Measurements from ENCODE around the gene CIBAR2. TPM values are rescaled to one million over a fixed set of nuclear protein-coding genes. Genes with fewer than 3 reads are reported as not detected.

Gene CIBAR2
- total and polyA plus RNA-seq, 10 of the 15 experiments (the other 5 are each of a cell fraction or from before 2014, with no cell fraction given) = 0.05 to 0.16 (median 0.07) TPM; not detected in 7

DNA sequence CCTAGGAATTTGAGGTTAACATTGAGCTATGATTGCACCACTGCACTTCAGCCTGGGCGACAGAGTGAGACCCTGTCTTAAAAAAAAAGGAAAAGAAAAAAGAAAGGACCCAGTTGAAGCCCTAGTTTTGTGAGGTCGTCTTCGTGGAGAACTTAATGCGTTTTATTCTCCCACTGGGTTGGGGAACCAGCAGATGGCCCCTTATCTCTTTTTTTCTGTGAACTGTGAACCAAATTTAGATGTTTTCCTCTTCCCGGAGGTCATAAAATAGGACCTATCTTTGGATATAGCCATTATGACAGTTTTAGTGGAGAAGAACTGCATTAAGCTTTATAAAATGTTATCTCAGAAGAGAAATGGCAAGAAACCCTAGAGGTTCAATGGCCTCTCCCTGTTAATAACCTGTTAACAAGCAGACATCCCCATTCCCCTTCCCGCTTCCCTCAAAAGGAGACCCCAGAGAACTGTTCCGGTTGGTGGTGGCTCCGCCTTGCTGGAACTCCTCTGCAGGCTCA, 61.1 kb downstream of the CIBAR2 start:
- 84% methylated on average over 8 of the region's 8 CpGs for WGBS (ENCODE audit: insufficient coverage, insufficient replicate concordance, low lambda C conversion rate, missing lambda C conversion rate)
- H3K9me3 ChIP-seq (replicated peaks; ENCODE audit: control insufficient read depth, insufficient read depth, low read length) = no peaks in the 10 kb centered on the region
- DNase-seq (ENCODE audit: low read depth, low spot score) = no peak
- H3K9ac ChIP-seq (ENCODE audit: control insufficient read depth, insufficient read depth, low read length) = no peak overlapping the region
- POLR2A ChIA-PET = no interaction called here
- no peak overlapping the region for H3K4me3 ChIP-seq
- no peaks in the 10 kb centered on the region for H4K20me1 ChIP-seq (ENCODE audit: control insufficient read depth, insufficient read depth)
- peaks cover 14% of the 10 kb centered on the region for H3K4me1 ChIP-seq (ENCODE audit: control insufficient read depth, insufficient read depth, low read length)
- RAD21 ChIA-PET (ENCODE audit: unreplicated experiment) = no interaction called here
- H3K27ac ChIP-seq (ENCODE audit: control insufficient read depth, insufficient read depth) = no peak overlapping the region
- in situ Hi-C loops (cut with MboI) (no loop called here), intact Hi-C loops (cut with micrococcal nuclease; ENCODE audit: unreplicated experiment) (no loop called here)
- H3K4me2 ChIP-seq (ENCODE audit: control insufficient read depth, insufficient read depth) = no peak overlapping the region
- TF ChIP-seq NFYA (IDR thresholded peaks at IDR 0.05; ENCODE audit: borderline replicate concordance, low read depth, low read length) (no peak), SMAD5 (IDR thresholded peaks at IDR 0.05; ENCODE audit: low read depth) (no peak), ZNF207 (IDR thresholded peaks at IDR 0.05; ENCODE audit: borderline replicate concordance) (no peak), USF1 (IDR thresholded peaks at IDR 0.05; ENCODE audit: borderline replicate concordance, extremely low read length, insufficient read depth, low read depth, low read length) (no peak), ASH2L (IDR thresholded peaks at IDR 0.05; ENCODE audit: borderline replicate concordance, low read depth) (no peak), RUNX3 (IDR thresholded peaks at IDR 0.05; ENCODE audit: low read length) (no peak), MEF2A (IDR thresholded peaks at IDR 0.05; ENCODE audit: insufficient read depth, low read depth, low read length) (no peak)
- TF ChIP-seq, protein P1, sequence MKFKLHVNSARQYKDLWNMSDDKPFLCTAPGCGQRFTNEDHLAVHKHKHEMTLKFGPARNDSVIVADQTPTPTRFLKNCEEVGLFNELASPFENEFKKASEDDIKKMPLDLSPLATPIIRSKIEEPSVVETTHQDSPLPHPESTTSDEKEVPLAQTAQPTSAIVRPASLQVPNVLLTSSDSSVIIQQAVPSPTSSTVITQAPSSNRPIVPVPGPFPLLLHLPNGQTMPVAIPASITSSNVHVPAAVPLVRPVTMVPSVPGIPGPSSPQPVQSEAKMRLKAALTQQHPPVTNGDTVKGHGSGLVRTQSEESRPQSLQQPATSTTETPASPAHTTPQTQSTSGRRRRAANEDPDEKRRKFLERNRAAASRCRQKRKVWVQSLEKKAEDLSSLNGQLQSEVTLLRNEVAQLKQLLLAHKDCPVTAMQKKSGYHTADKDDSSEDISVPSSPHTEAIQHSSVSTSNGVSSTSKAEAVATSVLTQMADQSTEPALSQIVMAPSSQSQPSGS (IDR thresholded peaks at IDR 0.05; ENCODE audit: low read length) = no peak
- TF ChIP-seq, protein P2, sequence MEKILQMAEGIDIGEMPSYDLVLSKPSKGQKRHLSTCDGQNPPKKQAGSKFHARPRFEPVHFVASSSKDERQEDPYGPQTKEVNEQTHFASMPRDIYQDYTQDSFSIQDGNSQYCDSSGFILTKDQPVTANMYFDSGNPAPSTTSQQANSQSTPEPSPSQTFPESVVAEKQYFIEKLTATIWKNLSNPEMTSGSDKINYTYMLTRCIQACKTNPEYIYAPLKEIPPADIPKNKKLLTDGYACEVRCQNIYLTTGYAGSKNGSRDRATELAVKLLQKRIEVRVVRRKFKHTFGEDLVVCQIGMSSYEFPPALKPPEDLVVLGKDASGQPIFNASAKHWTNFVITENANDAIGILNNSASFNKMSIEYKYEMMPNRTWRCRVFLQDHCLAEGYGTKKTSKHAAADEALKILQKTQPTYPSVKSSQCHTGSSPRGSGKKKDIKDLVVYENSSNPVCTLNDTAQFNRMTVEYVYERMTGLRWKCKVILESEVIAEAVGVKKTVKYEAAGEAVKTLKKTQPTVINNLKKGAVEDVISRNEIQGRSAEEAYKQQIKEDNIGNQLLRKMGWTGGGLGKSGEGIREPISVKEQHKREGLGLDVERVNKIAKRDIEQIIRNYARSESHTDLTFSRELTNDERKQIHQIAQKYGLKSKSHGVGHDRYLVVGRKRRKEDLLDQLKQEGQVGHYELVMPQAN (conservative IDR thresholded peaks at IDR 0.05) = no peak
- CTCF ChIA-PET = interaction anchor here (1.1 to 2.4 kb wide), 2 partner anchors 24 to 34 kb away, joined by 3 to 8 read pairs; no protein-coding TSS in a partner anchor
- FAIRE-seq = no peak
- no peak overlapping the region for H2AFZ ChIP-seq (ENCODE audit: control insufficient read depth, low read depth, low read length)
- no peaks in the 10 kb centered on the region for H3K27me3 ChIP-seq (replicated peaks in 1 of 2; ENCODE audit: control insufficient read depth in 2 of 2, insufficient read depth in 2 of 2, low read length in 1 of 2)
- H3K79me2 ChIP-seq (ENCODE audit: control insufficient read depth, insufficient read depth, low read length) = no peaks in the 10 kb centered on the region
- ATAC-seq = no peak
- SMC1A ChIA-PET (ENCODE audit: uncharacterized antibody, unreplicated experiment) = no interaction called here
- no peaks in the 10 kb centered on the region for H3K36me3 ChIP-seq (ENCODE audit: control insufficient read depth in 2 of 2, insufficient read depth in 2 of 2, low read length in 1 of 2)
- BruUV-seq (replicated peaks) = no TSS peak
